ENCODE data around the gene PDE11A.
A peak's percentile ranks its signal among the peaks of the same experiment; 100 is the strongest.
"Not testable (repeated sequence)": the region's sequence is repeated elsewhere in the genome, so short reads cannot be mapped to it uniquely, and the experiment has no call there.

PDE11A gene

DNA sequence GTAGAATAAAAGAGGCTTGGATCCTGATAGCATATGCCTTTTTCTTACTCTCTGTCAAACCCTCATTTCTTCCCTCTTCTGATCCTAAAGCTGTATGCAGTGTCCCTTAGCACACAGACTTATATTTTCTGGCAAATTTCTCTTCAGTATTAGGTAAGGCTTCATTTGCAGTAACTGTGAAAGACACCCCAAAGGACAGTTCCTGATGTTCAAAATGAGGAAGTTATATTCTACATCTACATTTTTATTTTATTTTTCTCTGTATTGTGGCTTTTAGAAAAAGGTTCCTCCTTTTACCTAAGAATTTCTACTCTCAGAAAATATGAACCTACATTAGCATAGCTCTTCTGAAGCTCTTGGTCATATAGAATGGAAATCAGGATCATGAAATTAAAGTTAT, 261.7 kb downstream of the PDE11A start:
- no peak for DNase-seq

GRCh38 chr2:177808984-177809809, 263.4 kb downstream of the PDE11A start:
- no peak for DNase-seq

GRCh38 chr2:177806025-177806424, 266.6 kb downstream of the PDE11A start:
- no peak for DNase-seq

DNA sequence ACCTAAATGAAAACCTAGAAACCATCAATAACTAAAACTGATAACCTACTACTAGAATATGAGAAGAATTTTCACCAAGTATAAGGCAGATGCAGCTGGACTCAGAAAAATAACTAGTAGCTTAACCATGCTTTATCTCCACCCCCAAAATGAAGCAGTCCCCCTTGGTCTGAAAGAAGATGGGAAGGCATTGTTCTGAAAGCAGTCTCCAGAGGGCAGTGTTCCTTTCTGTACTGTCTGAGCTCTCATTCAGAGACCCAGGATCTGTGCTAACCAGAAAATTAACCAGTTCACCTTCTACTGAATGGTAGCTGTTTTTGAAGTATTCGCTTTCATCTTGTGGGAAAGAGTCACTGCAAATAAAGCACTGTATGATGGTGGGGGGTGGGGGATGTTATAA, 273.0 kb downstream of the PDE11A start:
- no peak for DNase-seq

DNA sequence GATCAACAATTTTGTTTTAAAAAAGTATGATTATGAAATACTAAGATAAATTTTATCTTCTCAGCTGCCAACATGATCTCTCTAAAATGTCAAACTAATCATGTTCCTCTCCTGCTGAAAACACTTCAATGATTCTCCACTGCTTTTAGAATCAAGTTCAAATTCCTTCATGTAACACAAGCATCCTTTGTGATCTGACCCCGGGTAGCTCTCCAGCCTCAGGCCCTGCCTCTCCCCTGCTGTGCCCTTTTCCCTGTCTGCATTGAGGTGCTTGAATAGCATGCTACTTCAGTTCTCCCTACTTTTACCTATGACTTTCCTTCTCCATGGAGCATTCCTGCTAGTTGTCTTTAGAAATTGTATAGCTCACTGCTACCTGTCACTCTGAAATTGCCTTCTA, 274.8 kb downstream of the PDE11A start:
- no peak for DNase-seq

GRCh38 chr2:177796654-177797415, 275.7 kb downstream of the PDE11A start:
- no peak for DNase-seq

GRCh38 chr2:177796011-177796410, 276.6 kb downstream of the PDE11A start:
- DNase-seq = no peak

DNA sequence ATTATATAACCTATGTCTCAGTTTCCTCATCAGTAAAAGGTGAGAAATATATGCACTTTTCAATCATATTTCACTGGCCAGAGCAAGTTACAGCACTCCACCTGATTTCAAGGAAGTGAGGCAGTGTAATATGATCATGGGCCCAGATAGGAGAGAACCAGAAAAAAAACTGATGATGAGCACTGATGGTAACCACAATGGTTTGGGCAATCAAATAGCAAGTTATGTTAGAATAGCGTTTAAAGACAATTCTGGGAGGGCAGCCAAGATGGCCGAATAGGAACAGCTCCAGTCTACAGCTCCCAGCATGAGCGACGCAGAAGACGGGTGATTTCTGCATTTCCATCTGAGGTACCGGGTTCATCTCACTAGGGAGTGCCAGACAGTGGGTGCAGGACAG, 287.4 kb downstream of the PDE11A start:
- DNase-seq = not testable (repeated sequence)

DNA sequence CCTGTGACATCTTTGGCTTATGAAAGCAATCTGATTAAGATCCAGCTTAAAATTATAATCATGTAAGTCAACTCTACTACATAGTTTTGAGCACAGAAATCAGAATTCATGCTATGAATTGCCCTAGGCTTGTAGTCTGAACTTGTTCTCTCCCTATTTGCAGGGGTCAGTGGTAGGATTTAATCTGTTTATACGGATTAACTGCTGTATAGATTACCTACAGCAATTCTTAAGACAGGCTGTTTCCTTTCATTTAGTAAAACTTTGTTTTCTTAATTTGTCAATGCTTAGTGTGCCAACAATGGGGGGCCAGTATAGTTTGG, 287.9 kb downstream of the PDE11A start:
- no peak for DNase-seq

- DNase-seq = no peak
Observed at GRCh38 chr2:177783835-177784744, 288.5 kb downstream of the PDE11A start.

DNA sequence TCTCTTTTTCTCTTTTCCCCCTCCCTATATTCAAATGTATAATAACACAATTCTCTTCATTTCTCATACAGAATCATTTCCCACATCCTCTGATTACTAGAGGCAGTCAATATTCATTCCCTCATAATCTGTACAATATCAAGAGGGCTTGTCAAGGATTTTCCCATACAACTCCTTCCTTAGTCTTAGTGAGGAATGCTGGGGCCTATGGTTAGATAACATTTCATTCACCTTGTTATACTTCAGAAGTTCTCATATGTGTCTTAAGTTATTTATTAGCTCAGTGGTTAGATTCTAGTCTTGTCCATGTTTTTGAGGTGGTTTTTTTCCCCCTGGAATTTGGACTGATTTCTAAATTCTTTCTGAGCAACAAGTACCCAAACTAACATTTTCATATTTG, 289.5 kb downstream of the PDE11A start:
- DNase-seq = no peak

GRCh38 chr2:177782613-177783012, 290.0 kb downstream of the PDE11A start:
- DNase-seq = no peak

GRCh38 chr2:177778472-177778871, 294.1 kb downstream of the PDE11A start:
- no peak for DNase-seq

DNA sequence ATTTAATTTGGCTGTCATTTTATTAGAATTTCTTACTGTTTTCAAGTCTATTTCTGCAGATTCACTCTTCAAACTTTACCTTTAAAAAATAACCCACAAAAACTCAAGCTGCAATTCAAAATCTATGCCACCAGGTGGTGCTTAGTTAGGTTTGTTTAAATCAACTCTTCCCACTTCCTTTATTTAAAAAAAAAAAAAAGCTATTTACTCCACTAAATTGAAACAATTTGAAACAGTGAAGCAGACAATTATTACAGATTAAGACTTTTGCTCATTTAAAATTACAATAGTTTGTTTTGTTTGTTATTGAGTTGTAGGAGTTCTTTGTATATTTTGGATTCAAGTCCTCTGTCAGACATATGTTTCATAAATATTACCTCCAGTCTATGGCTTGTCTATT, 300.0 kb downstream of the PDE11A start:
- DNase-seq = no peak

DNA sequence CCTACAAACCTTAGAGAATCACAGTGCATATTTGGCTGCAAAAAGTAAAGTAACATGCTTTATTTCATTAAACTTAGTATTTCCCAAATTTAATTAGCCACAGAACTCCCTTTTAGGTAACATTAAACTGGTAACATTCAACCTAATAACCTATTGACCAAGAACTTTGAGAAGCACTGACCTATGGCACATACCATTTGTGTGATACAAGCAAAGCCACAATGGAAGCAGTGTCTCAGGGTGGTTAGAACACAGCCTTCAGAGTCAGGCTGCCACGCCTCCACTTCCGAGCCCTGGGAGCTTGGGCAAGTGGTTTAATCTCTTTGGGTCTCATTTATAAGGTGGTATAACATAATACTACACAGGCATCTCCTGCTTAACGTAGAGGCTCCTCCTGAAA, 301.4 kb downstream of the PDE11A start:
- no peak for DNase-seq

DNA sequence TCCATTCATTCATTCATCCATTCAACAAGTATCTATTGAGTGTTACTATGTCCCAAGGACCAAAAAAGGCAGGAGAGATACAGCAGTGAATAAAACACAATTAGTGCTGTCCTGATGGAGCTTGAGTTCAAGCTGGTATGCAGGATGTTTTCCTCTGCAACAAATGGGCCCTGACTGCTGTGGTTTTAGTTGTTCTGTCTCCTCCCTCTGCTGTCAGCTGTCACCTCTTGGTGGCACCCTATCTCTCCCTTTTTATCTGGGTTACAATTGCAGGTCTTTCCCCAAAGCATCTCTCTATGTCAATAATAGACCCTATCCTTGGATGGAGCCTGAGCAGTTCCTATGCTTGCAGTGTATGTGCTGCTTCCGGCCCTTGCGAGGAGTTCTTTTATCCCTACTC, 304.8 kb downstream of the PDE11A start:
- no peak for DNase-seq

DNA sequence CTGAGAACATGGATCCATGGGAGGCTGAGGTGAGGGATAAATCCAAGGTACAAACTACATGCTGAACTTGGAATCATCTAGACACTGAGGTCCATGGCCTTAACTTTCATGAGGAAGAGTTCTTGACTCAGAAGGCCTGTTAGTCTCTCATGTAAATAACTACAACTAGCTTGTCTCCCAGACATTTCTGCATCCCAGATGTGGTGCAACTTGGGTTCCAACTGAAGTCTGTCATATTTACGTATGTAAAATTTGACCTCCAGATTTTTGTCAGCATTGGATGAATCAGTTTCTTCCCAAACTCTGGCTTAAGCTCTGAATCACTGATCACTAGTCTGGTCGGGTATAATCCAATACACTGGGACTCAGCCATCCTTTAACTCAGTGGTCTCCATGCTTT, 306.9 kb downstream of the PDE11A start:
- DNase-seq = no peak

- DNase-seq = peak; percentile 51
Observed at GRCh38 chr2:177763531-177764265, 308.9 kb downstream of the PDE11A start.

GRCh38 chr2:177759443-177759842, 313.1 kb downstream of the PDE11A start:
- no peak for DNase-seq

DNA sequence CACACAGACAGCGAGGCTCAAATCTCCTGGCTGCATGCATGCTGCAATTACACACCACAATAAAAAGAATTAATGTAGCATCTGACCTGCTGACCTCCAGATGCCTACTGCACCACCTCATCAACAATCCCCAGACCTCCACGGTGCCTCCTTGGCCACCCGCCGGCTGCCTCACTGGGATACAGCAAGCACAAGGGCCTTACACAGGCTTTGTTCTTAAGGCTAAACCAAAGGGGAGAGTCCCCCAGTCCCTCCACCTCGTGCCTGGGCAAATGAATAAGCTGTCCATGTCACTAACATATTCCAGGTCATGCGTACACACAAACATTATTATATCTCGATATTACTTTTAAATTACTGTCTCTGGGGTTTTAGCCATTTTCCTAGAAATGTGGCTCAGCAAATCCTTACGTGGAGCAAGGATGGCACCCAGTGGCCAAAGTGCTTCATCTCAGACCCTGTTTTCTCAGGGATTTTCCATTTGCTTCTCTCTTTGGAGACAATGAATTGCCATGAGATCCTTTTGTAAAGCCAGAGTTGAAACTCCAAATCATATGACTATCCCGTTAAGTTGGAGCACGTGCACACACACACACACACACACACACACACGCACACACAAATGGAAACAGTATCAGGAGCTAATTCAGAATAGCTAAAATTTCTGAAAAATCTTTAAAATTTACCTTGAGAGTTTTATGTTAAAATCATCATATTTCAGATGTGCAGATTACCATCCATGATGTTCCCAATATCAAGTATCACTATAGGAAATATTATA, 313.8 kb downstream of the PDE11A start:
- DNase-seq = no peak

DNA sequence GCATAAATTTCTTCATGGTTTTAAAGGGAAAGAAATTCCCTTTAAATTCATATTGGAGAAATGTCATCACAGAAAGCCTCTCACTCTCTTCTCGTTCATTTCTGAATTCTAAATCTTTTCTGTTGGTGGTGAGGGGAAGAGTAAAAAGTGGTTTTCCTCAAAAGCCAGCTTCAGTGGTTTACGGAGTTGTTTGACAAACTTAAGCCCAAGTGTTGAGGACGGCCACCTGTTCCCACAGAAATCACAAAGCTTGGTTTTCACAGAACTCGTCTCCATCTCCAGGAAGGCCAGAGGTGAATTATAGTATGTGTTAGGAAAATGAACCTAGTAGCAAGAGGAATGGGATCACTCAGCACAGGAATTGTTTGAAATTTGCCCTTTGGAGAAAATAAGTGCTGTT, 316.2 kb downstream of the PDE11A start:
- no peak for DNase-seq

DNA sequence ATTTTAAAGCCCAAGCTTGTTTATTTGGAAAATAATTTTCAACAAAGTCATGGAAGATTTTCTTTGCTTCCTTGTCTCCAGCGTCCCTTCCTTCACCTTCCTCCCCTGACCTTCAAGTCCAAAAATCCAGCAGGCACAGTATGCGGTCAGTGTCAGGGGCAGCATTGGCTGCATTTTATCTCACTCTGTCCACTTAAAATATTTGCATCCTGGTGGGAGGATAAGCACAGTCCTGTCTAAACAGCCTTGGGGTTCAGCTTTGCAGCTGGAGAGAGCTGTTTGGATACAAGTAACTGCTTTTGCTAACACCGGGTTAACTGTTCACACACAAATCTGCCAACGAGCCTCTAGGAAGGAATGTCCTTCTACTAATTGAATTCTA, 318.1 kb downstream of the PDE11A start:
- no peak for DNase-seq

Data from activated effector memory CD4-positive, alpha-beta T cell treated with Interleukin-2 at 50 U/mL for 16 hours (primary cell).